GM12801 (cell line): ENCODE results near the gene TRAPPC11.

Source experiments
- TF ChIP-seq, protein P1 (sequence below): IDR thresholded peaks from one replicate; pipeline ENCODE4 v1.5.1; 2011; ENCODE audit warnings: control low read depth; ENCODE audit not compliant: insufficient read length; ENCODE audit errors: extremely low read depth

TRAPPC11 gene

DNA sequence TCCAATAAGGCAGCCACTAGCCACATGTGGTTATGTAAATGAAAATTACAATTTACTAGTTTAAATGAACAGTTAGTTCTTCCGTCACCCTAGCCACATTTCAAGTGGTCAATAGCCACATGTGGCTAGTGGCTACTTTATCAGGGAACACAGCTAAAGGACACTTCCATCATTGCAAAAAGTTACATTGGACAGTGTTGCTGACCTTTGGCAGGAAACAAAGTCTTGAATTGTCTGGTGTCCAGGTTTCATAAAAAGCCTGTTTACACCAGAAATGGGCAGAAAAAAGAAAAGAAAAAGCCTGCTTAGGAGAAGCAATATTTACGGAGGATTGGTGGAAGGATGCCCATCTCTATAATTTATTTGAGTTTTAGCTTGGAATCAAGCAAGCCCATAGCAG lies 38.7 kb upstream of the TRAPPC11 start:
- TF ChIP-seq, protein P1, sequence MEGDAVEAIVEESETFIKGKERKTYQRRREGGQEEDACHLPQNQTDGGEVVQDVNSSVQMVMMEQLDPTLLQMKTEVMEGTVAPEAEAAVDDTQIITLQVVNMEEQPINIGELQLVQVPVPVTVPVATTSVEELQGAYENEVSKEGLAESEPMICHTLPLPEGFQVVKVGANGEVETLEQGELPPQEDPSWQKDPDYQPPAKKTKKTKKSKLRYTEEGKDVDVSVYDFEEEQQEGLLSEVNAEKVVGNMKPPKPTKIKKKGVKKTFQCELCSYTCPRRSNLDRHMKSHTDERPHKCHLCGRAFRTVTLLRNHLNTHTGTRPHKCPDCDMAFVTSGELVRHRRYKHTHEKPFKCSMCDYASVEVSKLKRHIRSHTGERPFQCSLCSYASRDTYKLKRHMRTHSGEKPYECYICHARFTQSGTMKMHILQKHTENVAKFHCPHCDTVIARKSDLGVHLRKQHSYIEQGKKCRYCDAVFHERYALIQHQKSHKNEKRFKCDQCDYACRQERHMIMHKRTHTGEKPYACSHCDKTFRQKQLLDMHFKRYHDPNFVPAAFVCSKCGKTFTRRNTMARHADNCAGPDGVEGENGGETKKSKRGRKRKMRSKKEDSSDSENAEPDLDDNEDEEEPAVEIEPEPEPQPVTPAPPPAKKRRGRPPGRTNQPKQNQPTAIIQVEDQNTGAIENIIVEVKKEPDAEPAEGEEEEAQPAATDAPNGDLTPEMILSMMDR = no peak

DNA sequence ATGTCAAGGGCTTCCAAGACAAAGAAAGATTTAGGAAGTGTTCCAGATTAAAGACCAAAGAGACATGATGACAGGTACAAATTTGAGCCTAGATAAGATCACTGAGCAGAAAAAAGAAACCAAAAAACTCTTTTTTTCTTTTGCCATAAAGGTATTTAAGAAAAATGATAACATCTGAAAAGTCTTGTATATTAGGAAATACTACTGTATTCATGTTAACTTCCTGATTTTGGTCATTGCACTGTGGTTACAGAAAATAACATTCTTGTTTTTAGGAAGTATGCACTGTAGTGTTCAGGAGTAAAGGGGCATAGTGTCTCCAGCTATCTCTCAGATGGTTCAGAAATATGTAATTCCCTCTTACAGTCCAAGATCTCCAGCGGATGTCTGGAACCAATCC lies 37.2 kb upstream of the TRAPPC11 start:
- TF ChIP-seq, protein P1 = no peak

DNA sequence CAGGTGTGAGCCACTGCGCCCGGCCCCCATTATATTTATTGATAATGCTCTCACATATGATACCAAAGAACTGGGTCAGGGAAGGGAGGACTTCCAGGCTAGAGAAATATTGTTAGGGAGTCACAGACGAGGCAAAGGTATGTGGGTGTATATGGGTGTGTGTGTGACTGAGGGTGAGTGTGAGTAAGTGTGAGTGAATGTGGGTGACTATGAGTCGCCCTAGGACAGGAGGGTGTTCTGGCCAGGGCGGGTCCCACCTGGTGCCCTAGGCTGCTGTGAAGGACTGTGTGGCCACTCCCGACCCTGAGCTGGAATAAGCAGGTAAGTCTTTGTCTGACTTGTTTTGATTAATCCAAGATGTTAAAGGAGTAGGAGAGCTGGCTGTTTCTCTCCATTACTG lies 34.5 kb upstream of the TRAPPC11 start:
- TF ChIP-seq, protein P1 = no peak

DNA sequence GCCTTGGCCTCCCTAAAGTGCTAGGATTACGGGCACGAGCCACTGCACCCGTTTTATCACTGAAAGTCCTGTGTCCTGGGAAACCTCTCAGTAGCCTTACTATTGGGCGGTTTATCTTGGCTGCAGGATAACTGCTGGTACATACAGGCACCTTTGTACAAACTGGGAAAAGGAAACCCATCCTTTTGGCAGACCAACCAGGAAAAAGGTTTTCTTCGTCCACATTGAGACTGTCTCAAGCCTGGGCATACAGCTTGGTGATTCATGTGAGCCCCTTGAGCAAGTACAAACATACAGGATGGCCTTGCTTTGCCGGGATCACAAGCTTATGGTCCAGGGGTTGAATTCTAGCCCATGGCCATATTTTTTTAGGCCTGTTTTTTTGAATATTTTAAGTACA lies 32.9 kb upstream of the TRAPPC11 start:
- TF ChIP-seq, protein P1 = no peak

DNA sequence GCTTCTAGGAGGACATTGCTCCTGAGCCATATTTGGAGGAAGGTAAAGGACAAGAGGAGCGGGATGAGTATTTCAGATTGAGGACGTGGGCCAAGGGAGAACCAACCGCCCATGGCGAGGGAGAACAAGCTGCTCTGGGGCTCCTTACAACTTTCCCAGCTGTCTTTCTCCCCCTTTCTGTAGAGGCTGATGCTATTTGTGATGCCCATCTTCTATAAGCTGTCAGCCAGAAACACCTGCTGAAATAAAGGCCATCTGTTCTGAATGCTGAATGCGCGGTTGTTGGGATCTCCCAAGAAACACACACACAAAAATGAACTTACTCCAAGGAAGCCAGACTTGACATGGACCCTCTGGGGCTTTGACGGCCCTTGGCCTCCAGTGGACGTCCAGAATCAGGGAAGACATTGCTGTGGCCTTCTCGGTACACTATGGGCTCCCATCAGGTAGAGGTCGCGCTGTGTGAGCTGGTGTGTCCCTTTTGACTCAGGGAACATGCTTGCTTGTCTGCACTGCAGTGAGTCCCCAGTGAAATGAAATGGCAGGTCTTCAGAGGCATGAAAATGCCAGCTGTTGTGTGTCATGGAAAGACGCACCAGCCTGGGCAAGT lies 31.0 kb upstream of the TRAPPC11 start:
- TF ChIP-seq, protein P1 = no peak

DNA sequence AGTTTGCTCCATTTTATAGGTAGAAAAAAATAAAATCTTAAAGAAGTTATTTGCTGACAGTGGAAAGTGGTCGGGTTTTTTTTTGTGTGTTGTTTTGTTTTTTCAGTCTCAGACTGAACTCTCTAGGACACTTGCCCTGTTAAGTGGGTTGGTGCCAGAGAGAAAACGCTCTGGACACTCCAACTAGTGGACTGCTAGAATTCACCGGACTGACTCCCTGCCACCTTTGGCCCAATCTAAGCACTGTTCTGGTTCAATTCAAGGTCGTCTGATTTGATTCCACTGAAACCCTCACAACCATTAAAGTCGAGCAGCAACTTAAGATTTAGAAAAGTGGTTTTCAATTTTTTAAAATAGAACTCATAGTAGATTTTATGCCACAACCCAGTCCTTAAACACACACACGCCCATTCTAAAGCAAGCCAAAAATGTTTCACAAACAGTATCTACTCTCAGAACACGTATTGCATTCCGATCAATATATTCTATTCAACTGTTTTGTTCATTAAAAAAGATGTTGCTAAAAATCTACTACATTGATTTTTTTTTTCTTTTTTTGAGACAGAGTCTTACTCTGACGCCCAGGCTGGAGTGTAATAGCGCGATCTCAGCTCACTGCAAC lies 27.4 kb upstream of the TRAPPC11 start:
- TF ChIP-seq, protein P1 = no peak

DNA sequence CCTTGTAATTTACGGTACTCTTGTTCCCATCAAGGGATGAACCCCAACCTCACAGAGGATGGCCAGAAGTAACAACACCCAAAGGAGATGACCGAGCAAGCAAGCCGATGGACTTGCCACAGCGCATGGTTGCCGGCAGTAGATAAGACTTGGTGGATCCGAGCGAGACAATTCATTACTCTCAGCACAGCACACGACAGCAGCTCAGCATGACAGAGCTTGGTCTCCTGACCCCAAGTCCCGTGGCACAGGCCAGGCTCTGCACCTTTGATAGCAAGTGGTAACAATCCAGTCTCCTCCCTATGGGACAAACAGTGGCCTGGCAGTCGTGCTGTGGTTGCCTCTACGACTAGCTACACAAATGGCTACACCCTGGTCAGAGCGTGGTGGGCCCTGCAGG lies 26.4 kb upstream of the TRAPPC11 start:
- TF ChIP-seq, protein P1 = no peak
